ES-I3 (cell line): Measurements from ENCODE around the gene STAMBP.

Source experiments
- H3K36me3 ChIP-seq: 2 replicates; pipeline ENCODE4 v1.6.1; 2013; ENCODE audit warnings: mild to moderate bottlenecking, low read length, control low read depth, moderate library complexity; ENCODE audit not compliant: insufficient read depth
- H3K4me1 ChIP-seq: 2 replicates; pipeline ENCODE4 v1.6.1; 2013; ENCODE audit warnings: mild to moderate bottlenecking, control low read depth, low read length; ENCODE audit not compliant: insufficient read depth
- H3K9ac ChIP-seq: 2 replicates; pipeline ENCODE4 v1.6.1; 2013; ENCODE audit warnings: low read depth, mild to moderate bottlenecking, low read length, moderate library complexity
- H3K9me3 ChIP-seq: 2 replicates; pipeline ENCODE4 v1.6.1; 2013; ENCODE audit warnings: mild to moderate bottlenecking, low read length, moderate library complexity; ENCODE audit not compliant: control insufficient read depth, insufficient read depth

The STAMBP gene

GRCh38 chr2:73914667-73915066 is 85.9 kb downstream of the STAMBP start:
- Histone ChIP-seq H3K9ac (no peak overlapping the region), H3K4me1 (no peaks in the 10 kb centered on the region), H3K9me3 (no peaks in the 10 kb centered on the region), H3K36me3 (no peaks in the 10 kb centered on the region)

- H3K36me3 ChIP-seq, result no peaks in the 10 kb centered on the region
- no peak overlapping the region for H3K9ac ChIP-seq
- H3K9me3 ChIP-seq, result no peaks in the 10 kb centered on the region
- no peaks in the 10 kb centered on the region for H3K4me1 ChIP-seq
Measured at GRCh38 chr2:73915437-73915993, 86.8 kb downstream of the STAMBP start.

GRCh38 chr2:73916666-73917065 is 87.9 kb downstream of the STAMBP start:
- Histone ChIP-seq H3K4me1 (no peaks in the 10 kb centered on the region; the same call in 1 of the 2 replicates), H3K36me3 (no peaks in the 10 kb centered on the region), H3K9me3 (no peaks in the 10 kb centered on the region), H3K9ac (no peak overlapping the region)

- no peak overlapping the region for H3K9ac ChIP-seq
- H3K9me3 ChIP-seq, result no peaks in the 10 kb centered on the region
- no peaks in the 10 kb centered on the region; the same call in 1 of the 2 replicates for H3K4me1 ChIP-seq
- H3K36me3 ChIP-seq, result no peaks in the 10 kb centered on the region
Measured at GRCh38 chr2:73917296-73917695, 88.5 kb downstream of the STAMBP start.

GRCh38 chr2:73917696-73918207 is 89.0 kb downstream of the STAMBP start:
- H3K4me1 ChIP-seq, result no peaks in the 10 kb centered on the region; the same call in 1 of the 2 replicates
- no peak overlapping the region for H3K9ac ChIP-seq
- no peaks in the 10 kb centered on the region for H3K36me3 ChIP-seq
- H3K9me3 ChIP-seq, result no peaks in the 10 kb centered on the region

- Histone ChIP-seq H3K9ac (no peak overlapping the region), H3K4me1 (no peaks in the 10 kb centered on the region; the same call in 1 of the 2 replicates), H3K36me3 (no peaks in the 10 kb centered on the region), H3K9me3 (no peaks in the 10 kb centered on the region)
Measured at GRCh38 chr2:73918856-73919255, 90.1 kb downstream of the STAMBP start.

- no peaks in the 10 kb centered on the region; the same call in 1 of the 2 replicates for H3K4me1 ChIP-seq
- no peaks in the 10 kb centered on the region for H3K36me3 ChIP-seq
Measured at GRCh38 chr2:73919596-73920228, 91.0 kb downstream of the STAMBP start.

GRCh38 chr2:73920577-73921545 is 92.1 kb downstream of the STAMBP start:
- Histone ChIP-seq H3K9ac (peak overlapping the region; percentile 15; the same call in 1 of the 2 replicates), H3K9me3 (no peaks in the 10 kb centered on the region), H3K4me1 (peaks cover 1% of the 10 kb centered on the region), H3K36me3 (no peaks in the 10 kb centered on the region)

More at GRCh38 chr2:73919596-73920228, 91.0 kb downstream of the STAMBP start:
- no peak overlapping the region for H3K9ac ChIP-seq
- no peaks in the 10 kb centered on the region for H3K9me3 ChIP-seq

GRCh38 chr2:73921581-73921980 is 92.8 kb downstream of the STAMBP start:
- Histone ChIP-seq H3K36me3 (no peaks in the 10 kb centered on the region), H3K9me3 (no peaks in the 10 kb centered on the region), H3K9ac (no peak overlapping the region), H3K4me1 (peaks cover 5% of the 10 kb centered on the region)

- Histone ChIP-seq H3K9ac (no peak overlapping the region), H3K9me3 (no peaks in the 10 kb centered on the region), H3K36me3 (no peaks in the 10 kb centered on the region), H3K4me1 (peaks cover 5% of the 10 kb centered on the region)
Measured at GRCh38 chr2:73922681-73923080, 93.9 kb downstream of the STAMBP start.
